MM.1S (cell line): Measurements from ENCODE around the gene SDE2.
"Not testable (repeated sequence)": the region's sequence is repeated elsewhere in the genome, so short reads cannot be mapped to it uniquely, and the experiment has no call there.

Source experiments
- DNase-seq: peaks from one replicate; pipeline ENCODE4 v3.0.0-alpha.2; 2015
- H2AFZ ChIP-seq: fragments of 300-600 bp; sonication (generic); 2 replicates; pipeline ENCODE4 v1.6.0; 2016; ENCODE audit warnings: antibody characterized with exemption, low read length
- H3F3A ChIP-seq: fragments of 300-600 bp; sonication (generic); 2 replicates; pipeline ENCODE4 v1.6.1; 2016; ENCODE audit warnings: mild to moderate bottlenecking, antibody characterized with exemption, low read length, moderate library complexity, mixed read lengths; ENCODE audit not compliant: insufficient read depth
- H3K27ac ChIP-seq: fragments of 300-600 bp; sonication (generic); 2 replicates; pipeline ENCODE4 v1.5.1; 2016; ENCODE audit warnings: mild to moderate bottlenecking, low read length
- H3K27me3 ChIP-seq: fragments of 300-600 bp; sonication (generic); replicated peaks from 2 replicates; pipeline ENCODE4 v1.6.0; 2016; ENCODE audit warnings: low read length; ENCODE audit not compliant: insufficient read depth
- H3K36me3 ChIP-seq: fragments of 300-600 bp; sonication (generic); replicated peaks from 2 replicates; pipeline ENCODE4 v1.6.1; 2016; ENCODE audit warnings: mild to moderate bottlenecking, low read length, mixed read lengths; ENCODE audit not compliant: insufficient read depth
- H3K4me1 ChIP-seq: fragments of 300-600 bp; sonication (generic); 2 replicates; pipeline ENCODE4 v1.6.1; 2016; ENCODE audit warnings: low read length, mixed read lengths
- H3K4me2 ChIP-seq: fragments of 300-600 bp; sonication (generic); 2 replicates; pipeline ENCODE4 v1.6.0; 2016; ENCODE audit warnings: low read depth, low read length
- H3K4me3 ChIP-seq: fragments of 300-600 bp; sonication (generic); 2 replicates; pipeline ENCODE4 v1.5.1; 2016; ENCODE audit warnings: low read length, mixed read lengths
- H3K79me2 ChIP-seq: fragments of 300-600 bp; sonication (generic); 2 replicates; pipeline ENCODE4 v1.6.1; 2016; ENCODE audit warnings: mixed run types, low read length, mixed read lengths
- H3K9ac ChIP-seq: fragments of 300-600 bp; sonication (generic); 2 replicates; pipeline ENCODE4 v1.6.1; 2016; ENCODE audit warnings: low read length, mixed read lengths
- H3K9me2 ChIP-seq: fragments of 300-600 bp; sonication (generic); replicated peaks from 2 replicates; pipeline ENCODE4 v1.6.1; 2016; ENCODE audit warnings: mild to moderate bottlenecking, low read length, mixed read lengths; ENCODE audit not compliant: insufficient read depth
- H3K9me3 ChIP-seq: fragments of 300-600 bp; sonication (generic); replicated peaks from 2 replicates; pipeline ENCODE4 v1.6.1; 2016; ENCODE audit warnings: mild to moderate bottlenecking, low read length, mixed read lengths; ENCODE audit not compliant: insufficient read depth
- H4K20me1 ChIP-seq: fragments of 300-600 bp; sonication (generic); 2 replicates; pipeline ENCODE4 v1.6.1; 2016; ENCODE audit warnings: mild to moderate bottlenecking, low read length, moderate library complexity, mixed read lengths; ENCODE audit not compliant: insufficient read depth
- CTCF ChIP-seq: fragments of 300-600 bp; sonication (generic); IDR thresholded peaks from 2 replicates; pipeline ENCODE4 v1.5.1; 2016; ENCODE audit warnings: antibody characterized with exemption, low read length, mixed read lengths
- EZH2 ChIP-seq: fragments of 300-600 bp; sonication (generic); optimal IDR thresholded peaks from 2 replicates; pipeline ENCODE3; 2017; ENCODE audit warnings: low read depth, mild to moderate bottlenecking, antibody characterized with exemption, low read length, mixed read lengths
- EZH2phosphoT487 ChIP-seq: fragments of 300-600 bp; sonication (generic); IDR thresholded peaks from 2 replicates; pipeline ENCODE4 v1.6.1; 2018; ENCODE audit warnings: antibody characterized with exemption, low read length

The SDE2 gene

GRCh38 chr1:225939097-225939938 is 59.8 kb downstream of the SDE2 start:
- H3K79me2 ChIP-seq = peaks cover 10% of the 10 kb centered on the region
- H3K4me3 ChIP-seq, H3K36me3 ChIP-seq, H3K9ac ChIP-seq, H3K9me3 ChIP-seq, H3K27ac ChIP-seq, H3K9me2 ChIP-seq, H3K27me3 ChIP-seq, H2AFZ ChIP-seq, DNase-seq, H3K4me2 ChIP-seq, H4K20me1 ChIP-seq: not testable (repeated sequence)
- H3K4me1 ChIP-seq = peaks cover 53% of the 10 kb centered on the region
- H3F3A ChIP-seq = peaks cover 48% of the 10 kb centered on the region

- Histone ChIP-seq H4K20me1 (no peaks in the 10 kb centered on the region), H3K9ac (no peak overlapping the region), H3K79me2 (peaks cover 10% of the 10 kb centered on the region), H3F3A (peaks cover 30% of the 10 kb centered on the region), H3K4me1 (peaks cover 37% of the 10 kb centered on the region), H3K4me2 (no peak overlapping the region), H3K4me3 (no peak overlapping the region), H3K9me3 (no peaks in the 10 kb centered on the region), H3K36me3 (no peaks in the 10 kb centered on the region), H2AFZ (no peak overlapping the region; the same call in 1 of the 2 replicates), H3K27ac (peak overlapping the region; percentile 18; the same call in 1 of the 2 replicates), H3K27me3 (no peaks in the 10 kb centered on the region), H3K9me2 (no peaks in the 10 kb centered on the region)
- no peak for TF ChIP-seq CTCF
- TF ChIP-seq EZH2phosphoT487 = no peak
- TF ChIP-seq EZH2 = no peak
- DNase-seq = no peak
Observed at GRCh38 chr1:225937048-225937968, 61.8 kb downstream of the SDE2 start.

GRCh38 chr1:225936523-225936922 is 62.6 kb downstream of the SDE2 start:
- H3K4me1 ChIP-seq = peaks cover 30% of the 10 kb centered on the region
- no peak overlapping the region for H3K9ac ChIP-seq
- peaks cover 10% of the 10 kb centered on the region for H3K79me2 ChIP-seq

GRCh38 chr1:225936086-225936485 is 63.1 kb downstream of the SDE2 start:
- H3K9ac ChIP-seq, H3K4me3 ChIP-seq, H3K4me2 ChIP-seq, H3K36me3 ChIP-seq, DNase-seq, H2AFZ ChIP-seq, H3K27ac ChIP-seq, H3K9me3 ChIP-seq, H4K20me1 ChIP-seq, H3K9me2 ChIP-seq, H3K27me3 ChIP-seq: not testable (repeated sequence)
- peaks cover 25% of the 10 kb centered on the region for H3K4me1 ChIP-seq
- peaks cover 10% of the 10 kb centered on the region for H3K79me2 ChIP-seq
- peaks cover 18% of the 10 kb centered on the region for H3F3A ChIP-seq

More at GRCh38 chr1:225936523-225936922, 62.6 kb downstream of the SDE2 start:
- Histone ChIP-seq H4K20me1 (no peaks in the 10 kb centered on the region), H3K9me2 (no peaks in the 10 kb centered on the region), H3K4me2 (no peak overlapping the region), H3F3A (peaks cover 22% of the 10 kb centered on the region), H3K36me3 (no peaks in the 10 kb centered on the region), H3K4me3 (no peak overlapping the region), H3K9me3 (no peaks in the 10 kb centered on the region), H2AFZ (no peak overlapping the region; the same call in 1 of the 2 replicates), H3K27ac (peak overlapping the region; percentile 18; the same call in 1 of the 2 replicates), H3K27me3 (no peaks in the 10 kb centered on the region)
- no peak for DNase-seq
- TF ChIP-seq EZH2 (no peak), CTCF (no peak), EZH2phosphoT487 (no peak)
